Mesenchymal stem cell (in vitro differentiated cells and primary cell): Measurements from ENCODE around the gene YWHAG.

ENCODE experiments used
- DNase-seq: peaks from one replicate; pipeline ENCODE4 v3.0.0-alpha.2; 2013
- H2AFZ ChIP-seq: one replicate; pipeline ENCODE4 v1.6.1; 2013; ENCODE audit warnings: low read depth, mild to moderate bottlenecking, control low read depth, inconsistent platforms, low read length, moderate library complexity
- H2AK5ac ChIP-seq: 2 replicates; pipeline ENCODE4 v1.6.1; 2013; ENCODE audit warnings: low read length, moderate library complexity, mild to moderate bottlenecking, inconsistent platforms; ENCODE audit not compliant: severe bottlenecking
- H2BK120ac ChIP-seq: one replicate; pipeline ENCODE4 v1.6.1; 2013; ENCODE audit warnings: low read depth, mild to moderate bottlenecking, inconsistent platforms, low read length, moderate library complexity
- H2BK12ac ChIP-seq, 2 experiments: one replicate each; pipeline ENCODE4 v1.6.1; 2013; ENCODE audit warnings: inconsistent platforms in 2 of 2, low read length in 2 of 2, mild to moderate bottlenecking in 2 of 2, moderate library complexity in 2 of 2, control low read depth in 1 of 2
- H2BK15ac ChIP-seq: one replicate; pipeline ENCODE4 v1.6.1; 2013; ENCODE audit warnings: mild to moderate bottlenecking, low read depth, inconsistent platforms; ENCODE audit not compliant: poor library complexity, severe bottlenecking
- H2BK5ac ChIP-seq: 2 replicates; pipeline ENCODE4 v1.6.1; 2013; ENCODE audit warnings: low read depth, mild to moderate bottlenecking, low read length, control low read depth, inconsistent platforms; ENCODE audit not compliant: poor library complexity, severe bottlenecking
- H3K14ac ChIP-seq, 2 experiments: one replicate each; pipeline ENCODE4 v1.6.1; 2013; ENCODE audit warnings: inconsistent platforms in 2 of 2, low read length in 2 of 2, control low read depth in 1 of 2, mild to moderate bottlenecking in 1 of 2, moderate library complexity in 1 of 2
- H3K18ac ChIP-seq, 2 experiments: one replicate each; pipeline ENCODE4 v1.6.1; 2013; ENCODE audit warnings: inconsistent platforms in 2 of 2, low read length in 2 of 2, control low read depth in 1 of 2, low read depth in 1 of 2, mild to moderate bottlenecking in 1 of 2
- H3K23ac ChIP-seq, 2 experiments: one replicate each; pipeline ENCODE4 v1.6.1; 2013; ENCODE audit warnings: inconsistent platforms in 2 of 2, low read length in 2 of 2, mild to moderate bottlenecking in 2 of 2, moderate library complexity in 2 of 2, control low read depth in 1 of 2
- H3K27ac ChIP-seq: 2 replicates; pipeline ENCODE4 v1.5.1; 2013; ENCODE audit warnings: mild to moderate bottlenecking, moderate library complexity, low read length, control low read depth, inconsistent platforms; ENCODE audit not compliant: poor library complexity, severe bottlenecking
- H3K27me3 ChIP-seq, 2 experiments: 2 replicates each; pipeline versions ENCODE4 v1.6.1 to v1.7.0; 2013; ENCODE audit warnings: low read length in 2 of 2, mild to moderate bottlenecking in 2 of 2, moderate library complexity in 2 of 2, control low read depth in 1 of 2, inconsistent platforms in 1 of 2; ENCODE audit not compliant: control insufficient read depth in 1 of 2, insufficient read depth in 1 of 2
- H3K36me3 ChIP-seq, 2 experiments: 2 replicates each; pipeline versions ENCODE4 v1.6.1 to v1.7.0; 2013; ENCODE audit warnings: low read length in 2 of 2, control low read depth in 1 of 2, inconsistent platforms in 1 of 2, low read depth in 1 of 2, mild to moderate bottlenecking in 1 of 2; ENCODE audit not compliant: insufficient read depth in 2 of 2, control insufficient read depth in 1 of 2
- H3K4ac ChIP-seq, 2 experiments: one replicate each; pipeline ENCODE4 v1.6.1; 2013; ENCODE audit warnings: inconsistent platforms in 2 of 2, low read length in 2 of 2, mild to moderate bottlenecking in 2 of 2, moderate library complexity in 2 of 2, control low read depth in 1 of 2, low read depth in 1 of 2
- H3K4me1 ChIP-seq: 2 replicates; pipeline ENCODE4 v1.6.1; 2013; ENCODE audit warnings: low read depth, low read length, control low read depth; ENCODE audit not compliant: control insufficient read depth, insufficient read depth
- H3K4me2 ChIP-seq: 2 replicates; pipeline ENCODE4 v1.6.1; 2013; ENCODE audit warnings: low read length, mild to moderate bottlenecking, inconsistent platforms; ENCODE audit not compliant: poor library complexity, severe bottlenecking
- H3K4me3 ChIP-seq, 2 experiments: 2 replicates each; pipeline versions ENCODE4 v1.5.1 to v1.7.0; 2013; ENCODE audit warnings: low read length in 2 of 2, mild to moderate bottlenecking in 2 of 2, control low read depth in 1 of 2, low read depth in 1 of 2; ENCODE audit not compliant: insufficient read depth in 1 of 2
- H3K79me1 ChIP-seq: replicated peaks from 2 replicates; pipeline ENCODE4 v1.6.1; 2013; ENCODE audit warnings: mild to moderate bottlenecking, control low read depth, low read length, inconsistent platforms; ENCODE audit not compliant: poor library complexity, severe bottlenecking
- H3K9ac ChIP-seq: 2 replicates; pipeline ENCODE4 v1.7.0; 2013; ENCODE audit warnings: mild to moderate bottlenecking, low read length, moderate library complexity
- H3K9me3 ChIP-seq: 2 replicates; pipeline ENCODE4 v1.7.0; 2013; ENCODE audit warnings: mild to moderate bottlenecking, low read length; ENCODE audit not compliant: control insufficient read depth
- H4K8ac ChIP-seq: one replicate; pipeline ENCODE4 v1.6.1; 2013; ENCODE audit warnings: inconsistent platforms, mild to moderate bottlenecking, low read length, moderate library complexity
- H4K91ac ChIP-seq: one replicate; pipeline ENCODE4 v1.6.1; 2013; ENCODE audit warnings: mild to moderate bottlenecking, low read length, inconsistent platforms
- WGBS: methylation state at CpG from one replicate; pipeline ENCODE4 v1.1.7; 2013; ENCODE audit warnings: mixed read lengths; 5-methylcytosine and 5-hydroxymethylcytosine counted together

The YWHAG gene

GRCh38 chr7:76330261-76330660 lies 28.5 kb downstream of the YWHAG start:
- H3K4me3 ChIP-seq, result no peak overlapping the region
- no peaks in the 10 kb centered on the region for H3K27me3 ChIP-seq
- no peak overlapping the region for H3K27ac ChIP-seq
- H3K9ac ChIP-seq, result no peak overlapping the region
- H3K23ac ChIP-seq, result no peak overlapping the region
- peaks cover 33 to 70% of the 10 kb centered on the region in 2 experiments for H3K36me3 ChIP-seq
- DNase-seq, result no peak
- no peak overlapping the region for H3K14ac ChIP-seq
- no peak overlapping the region for H3K4me2 ChIP-seq
- H2AFZ ChIP-seq, result no peak overlapping the region
- H4K91ac ChIP-seq, result no peak overlapping the region
- H3K79me1 ChIP-seq, result peaks cover 1% of the 10 kb centered on the region
- 98% methylated on average over 4 of the region's 4 CpGs for WGBS
- H3K9me3 ChIP-seq, result no peaks in the 10 kb centered on the region
- H2AK5ac ChIP-seq, result no peak overlapping the region
- no peak overlapping the region for H2BK5ac ChIP-seq
- no peak overlapping the region for H2BK12ac ChIP-seq
- H3K4ac ChIP-seq, result no peak overlapping the region
- no peak overlapping the region for H2BK15ac ChIP-seq
- H3K18ac ChIP-seq, result no peak overlapping the region
- H4K8ac ChIP-seq, result no peak overlapping the region
- peaks cover 7% of the 10 kb centered on the region for H3K4me1 ChIP-seq
- H2BK120ac ChIP-seq, result no peak overlapping the region

- H3K4me1 ChIP-seq, result peaks cover 7% of the 10 kb centered on the region
- no peak overlapping the region for H4K91ac ChIP-seq
- H2AK5ac ChIP-seq, result no peak overlapping the region
- no peak overlapping the region for H2BK5ac ChIP-seq
- no peak overlapping the region for H3K18ac ChIP-seq
- H3K4me3 ChIP-seq, result no peak overlapping the region
- no peak overlapping the region for H2BK15ac ChIP-seq
- H4K8ac ChIP-seq, result peak overlapping the region; percentile 4
- no peak overlapping the region for H3K27ac ChIP-seq
- H3K27me3 ChIP-seq, result no peaks in the 10 kb centered on the region
- peaks cover 3% of the 10 kb centered on the region for H3K79me1 ChIP-seq
- no peak overlapping the region for H3K23ac ChIP-seq
- H3K36me3 ChIP-seq, result peaks cover 40 to 78% of the 10 kb centered on the region in 2 experiments
- H3K4ac ChIP-seq, result no peak overlapping the region
- no peak overlapping the region for H3K4me2 ChIP-seq
- no peaks in the 10 kb centered on the region for H3K9me3 ChIP-seq
- WGBS, result 95% methylated on average over 28 of the region's 29 CpGs
- H2AFZ ChIP-seq, result no peak overlapping the region
- H2BK12ac ChIP-seq, result no peak overlapping the region
- H3K14ac ChIP-seq, result no peak overlapping the region
- no peak overlapping the region for H2BK120ac ChIP-seq
- no peak for DNase-seq
- H3K9ac ChIP-seq, result no peak overlapping the region
These were observed 29.3 kb downstream of the YWHAG start for GRCh38 chr7:76329479-76329878.

- Histone ChIP-seq H3K18ac (no peak overlapping the region), H2BK15ac (no peak overlapping the region), H4K8ac (no peak overlapping the region), H3K27me3 (no peaks in the 10 kb centered on the region), H3K9ac (no peak overlapping the region), H2BK5ac (no peak overlapping the region), H2BK120ac (no peak overlapping the region), H3K79me1 (peaks cover 3% of the 10 kb centered on the region), H2AFZ (no peak overlapping the region), H3K23ac (no peak overlapping the region), H2BK12ac (no peak overlapping the region), H3K27ac (no peak overlapping the region), H4K91ac (no peak overlapping the region), H3K4me1 (peaks cover 4% of the 10 kb centered on the region), H3K4me2 (no peak overlapping the region), H3K4ac (no peak overlapping the region), H3K36me3 (peaks cover 41 to 84% of the 10 kb centered on the region in 2 experiments), H3K14ac (no peak overlapping the region), H2AK5ac (no peak overlapping the region), H3K4me3 (no peak overlapping the region), H3K9me3 (no peaks in the 10 kb centered on the region)
- 97% methylated on average over 11 of the region's 15 CpGs for WGBS
- no peak for DNase-seq
These were observed 30.4 kb downstream of the YWHAG start for GRCh38 chr7:76328389-76328788.

- WGBS, result 98% methylated on average over 6 of the region's 7 CpGs
- no peak overlapping the region for H4K8ac ChIP-seq
- H3K9me3 ChIP-seq, result no peaks in the 10 kb centered on the region
- no peak overlapping the region for H3K18ac ChIP-seq
- peaks cover 3% of the 10 kb centered on the region for H3K79me1 ChIP-seq
- peaks cover 41 to 81% of the 10 kb centered on the region in 2 experiments for H3K36me3 ChIP-seq
- no peak overlapping the region for H2BK5ac ChIP-seq
- H2BK15ac ChIP-seq, result no peak overlapping the region
- H3K14ac ChIP-seq, result no peak overlapping the region
- H3K27ac ChIP-seq, result no peak overlapping the region
- no peak overlapping the region for H2AK5ac ChIP-seq
- no peak overlapping the region for H2AFZ ChIP-seq
- no peak overlapping the region for H4K91ac ChIP-seq
- no peak overlapping the region for H3K4me3 ChIP-seq
- no peak overlapping the region for H3K4ac ChIP-seq
- no peak overlapping the region for H3K23ac ChIP-seq
- no peak overlapping the region for H3K9ac ChIP-seq
- no peak overlapping the region for H2BK120ac ChIP-seq
- H3K4me2 ChIP-seq, result no peak overlapping the region
- H3K27me3 ChIP-seq, result no peaks in the 10 kb centered on the region
- DNase-seq, result no peak
- H2BK12ac ChIP-seq, result no peak overlapping the region
- peaks cover 2% of the 10 kb centered on the region for H3K4me1 ChIP-seq
These were observed 31.2 kb downstream of the YWHAG start for GRCh38 chr7:76327610-76328009.
